Measurements from ENCODE around the gene ZC3H7B.

Gene ZC3H7B

DNA sequence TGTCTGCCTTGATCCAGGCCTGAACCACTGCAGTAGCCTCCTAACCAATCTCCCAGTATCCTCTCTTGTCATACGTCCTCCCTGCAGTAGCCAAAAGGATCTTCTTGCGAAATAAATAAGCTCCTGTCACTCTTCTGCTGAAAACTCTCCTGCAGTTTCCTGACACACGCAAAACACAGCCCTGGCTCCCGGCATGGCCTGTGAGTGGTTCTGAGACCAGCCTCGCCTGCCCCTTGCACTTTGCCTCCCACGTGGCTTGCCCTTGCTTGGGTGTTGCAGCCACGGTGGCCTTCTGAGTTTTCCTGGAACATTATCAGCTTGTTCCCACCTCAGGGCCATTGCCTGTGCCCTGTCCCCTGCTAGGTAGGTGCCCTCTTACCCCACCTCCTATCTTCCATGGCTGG is 7.2 kb downstream of the ZC3H7B start:
- in situ Hi-C loops (cut with MboI; ENCODE audit: low pct_unique_long_range_greater_than_20kb, low sequenced_read_pairs, unreplicated experiment) = no loop called here
- TF ChIP-seq, protein P1, sequence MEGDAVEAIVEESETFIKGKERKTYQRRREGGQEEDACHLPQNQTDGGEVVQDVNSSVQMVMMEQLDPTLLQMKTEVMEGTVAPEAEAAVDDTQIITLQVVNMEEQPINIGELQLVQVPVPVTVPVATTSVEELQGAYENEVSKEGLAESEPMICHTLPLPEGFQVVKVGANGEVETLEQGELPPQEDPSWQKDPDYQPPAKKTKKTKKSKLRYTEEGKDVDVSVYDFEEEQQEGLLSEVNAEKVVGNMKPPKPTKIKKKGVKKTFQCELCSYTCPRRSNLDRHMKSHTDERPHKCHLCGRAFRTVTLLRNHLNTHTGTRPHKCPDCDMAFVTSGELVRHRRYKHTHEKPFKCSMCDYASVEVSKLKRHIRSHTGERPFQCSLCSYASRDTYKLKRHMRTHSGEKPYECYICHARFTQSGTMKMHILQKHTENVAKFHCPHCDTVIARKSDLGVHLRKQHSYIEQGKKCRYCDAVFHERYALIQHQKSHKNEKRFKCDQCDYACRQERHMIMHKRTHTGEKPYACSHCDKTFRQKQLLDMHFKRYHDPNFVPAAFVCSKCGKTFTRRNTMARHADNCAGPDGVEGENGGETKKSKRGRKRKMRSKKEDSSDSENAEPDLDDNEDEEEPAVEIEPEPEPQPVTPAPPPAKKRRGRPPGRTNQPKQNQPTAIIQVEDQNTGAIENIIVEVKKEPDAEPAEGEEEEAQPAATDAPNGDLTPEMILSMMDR (IDR thresholded peaks at IDR 0.05; ENCODE audit: extremely low read depth, insufficient read depth, missing control alignments) = no peak
- no peak for DNase-seq (ENCODE audit: low spot score)

DNA sequence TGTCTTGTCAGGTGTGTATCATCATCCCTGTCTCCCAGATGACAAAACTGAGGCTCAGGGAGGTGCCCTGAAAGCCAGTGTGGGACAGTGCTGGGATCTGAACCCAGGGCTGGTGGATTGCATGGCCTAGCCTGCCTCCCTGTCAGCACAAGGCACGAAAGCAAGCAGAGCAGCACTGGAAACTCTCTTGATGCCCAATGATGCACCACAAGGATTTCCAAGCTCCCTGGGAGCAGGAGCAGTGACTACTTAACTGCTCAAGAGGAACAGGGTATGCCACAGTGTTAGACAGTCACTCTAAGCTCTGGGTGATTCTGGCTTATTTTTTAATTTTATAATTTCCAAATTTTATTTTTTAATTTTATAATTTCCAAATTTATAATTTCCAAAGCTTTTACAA is 9.0 kb downstream of the ZC3H7B start:
- TF ChIP-seq, protein P1 (IDR thresholded peaks at IDR 0.05; ENCODE audit: extremely low read depth, insufficient read depth, missing control alignments) = no peak
- in situ Hi-C loops (cut with MboI; ENCODE audit: low pct_unique_long_range_greater_than_20kb, low sequenced_read_pairs, unreplicated experiment) = no loop called here
- DNase-seq (ENCODE audit: low spot score) = no peak

DNA sequence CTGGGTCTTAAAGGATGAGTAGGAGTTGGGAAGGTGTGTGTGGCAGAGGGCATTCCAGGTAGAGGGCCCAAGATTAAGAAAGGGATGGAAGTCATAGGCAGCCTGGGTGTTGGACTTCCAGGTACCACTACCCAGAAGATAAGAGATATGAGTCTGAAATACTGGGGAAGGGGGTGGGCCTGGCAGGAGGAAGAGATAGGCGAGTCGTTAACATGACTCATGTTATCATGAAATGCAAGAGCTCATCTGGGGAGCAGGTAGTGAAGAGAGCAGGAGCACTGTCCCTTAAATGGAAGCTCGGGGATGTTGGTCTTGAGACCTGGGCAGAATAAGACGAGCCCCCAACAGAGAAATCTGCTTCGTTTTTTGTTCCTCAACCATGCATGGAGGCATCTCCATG is 10.2 kb downstream of the ZC3H7B start:
- TF ChIP-seq, protein P1 (IDR thresholded peaks at IDR 0.05; ENCODE audit: extremely low read depth, insufficient read depth, missing control alignments) = no peak
- no peak for DNase-seq (ENCODE audit: low spot score)
- in situ Hi-C loops (cut with MboI; ENCODE audit: low pct_unique_long_range_greater_than_20kb, low sequenced_read_pairs, unreplicated experiment) = no loop called here

DNA sequence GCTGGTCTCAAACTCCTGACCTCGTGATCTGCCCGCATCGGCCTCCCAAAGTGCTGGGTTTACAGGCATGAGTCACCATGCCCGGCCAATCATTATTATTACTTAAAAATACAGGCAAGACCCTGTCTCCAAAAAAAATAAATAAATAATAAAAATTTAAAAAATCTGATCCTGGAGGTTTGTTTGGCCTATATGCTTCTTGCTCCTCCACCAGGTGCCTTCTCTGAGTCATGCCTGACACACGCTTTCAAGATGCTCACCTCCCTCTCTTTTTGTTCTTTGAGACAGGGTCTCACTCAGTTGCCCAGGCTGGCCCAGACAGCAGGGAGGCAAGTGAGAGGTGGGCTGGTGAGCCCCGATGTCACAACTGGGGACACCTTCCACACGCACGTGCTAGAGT is 13.5 kb downstream of the ZC3H7B start:
- in situ Hi-C loops (cut with MboI; ENCODE audit: low pct_unique_long_range_greater_than_20kb, low sequenced_read_pairs, unreplicated experiment) = no loop called here
- TF ChIP-seq, protein P1 (IDR thresholded peaks at IDR 0.05; ENCODE audit: extremely low read depth, insufficient read depth, missing control alignments) = no peak
- DNase-seq (ENCODE audit: low spot score) = no peak

DNA sequence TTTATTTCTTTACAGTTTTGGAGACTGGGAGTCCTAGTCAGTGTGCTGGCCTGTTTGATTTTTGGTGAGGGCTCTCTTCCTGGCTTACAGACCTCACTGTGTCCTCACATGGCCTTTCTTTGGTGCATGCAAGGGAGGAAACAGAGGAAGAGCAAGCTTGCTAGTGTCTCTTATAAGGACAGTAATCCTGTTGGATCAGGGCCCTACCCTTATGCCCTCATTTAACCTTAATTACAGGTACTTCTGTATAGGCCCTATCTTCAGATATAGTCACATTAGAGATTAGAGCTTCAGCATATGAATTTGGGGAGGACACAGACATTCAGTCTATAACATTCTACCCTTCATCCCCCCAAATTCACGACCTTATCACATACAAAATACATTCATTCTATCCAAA is 14.3 kb downstream of the ZC3H7B start:
- in situ Hi-C loops (cut with MboI; ENCODE audit: low pct_unique_long_range_greater_than_20kb, low sequenced_read_pairs, unreplicated experiment) = no loop called here
- DNase-seq (ENCODE audit: low spot score) = no peak
- TF ChIP-seq, protein P1 (IDR thresholded peaks at IDR 0.05; ENCODE audit: extremely low read depth, insufficient read depth, missing control alignments) = no peak

DNA sequence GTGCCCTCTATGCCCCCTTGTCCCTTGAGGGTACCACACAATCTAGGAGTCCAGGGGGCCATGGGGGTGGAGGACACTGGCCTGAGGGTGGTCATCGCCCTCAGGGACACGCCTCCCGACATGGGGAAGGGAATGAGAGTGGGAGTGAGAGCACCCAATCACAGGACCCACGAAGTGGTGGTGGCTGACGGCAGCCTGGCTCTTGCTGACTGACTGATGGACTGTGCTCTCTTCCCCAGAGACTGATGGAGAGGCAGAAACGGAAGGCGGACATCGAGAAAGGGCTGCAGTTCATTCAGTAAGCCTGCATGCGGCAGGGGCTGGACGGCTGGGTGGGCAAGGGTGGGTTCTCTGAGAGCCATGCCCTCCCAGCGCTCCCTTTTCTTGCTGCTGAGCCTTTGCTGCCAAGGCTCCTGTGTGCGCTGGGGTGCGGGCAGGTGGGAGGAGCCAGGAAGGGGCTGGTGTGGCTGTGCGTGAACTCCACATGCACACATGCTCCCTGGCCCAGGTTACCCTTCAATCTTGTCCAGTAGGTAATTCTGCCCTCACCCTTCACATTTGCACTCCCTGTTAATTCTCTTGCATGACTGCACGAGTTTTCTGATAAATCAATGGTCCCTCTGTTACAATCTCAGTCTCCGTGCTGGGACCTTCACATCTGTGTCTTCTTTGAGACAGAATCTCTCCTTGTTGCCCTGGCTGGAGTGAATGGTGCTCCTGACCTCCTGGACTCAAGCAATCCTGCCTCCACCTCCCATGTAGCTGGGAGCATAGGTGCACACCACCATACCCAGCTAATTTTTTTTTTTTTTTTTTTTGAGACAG is 19.3 kb downstream of the ZC3H7B start:
- TF ChIP-seq, protein P1 (IDR thresholded peaks at IDR 0.05; ENCODE audit: extremely low read depth, insufficient read depth, missing control alignments) = no peak
- no peak for DNase-seq (ENCODE audit: low spot score)
- in situ Hi-C loops (cut with MboI; ENCODE audit: low pct_unique_long_range_greater_than_20kb, low sequenced_read_pairs, unreplicated experiment) = no loop called here

Measured in GM13977 (cell line).